Bronchial epithelial cell (primary cell): ENCODE data around the gene CNIH1. TPM values are rescaled to one million over a fixed set of nuclear protein-coding genes. Genes with fewer than 3 reads are reported as not detected.
"Not testable (repeated sequence)": the region's sequence is repeated elsewhere in the genome, so short reads cannot be mapped to it uniquely, and the experiment has no call there.

Experiments
- DNase-seq: peaks from one replicate; pipeline ENCODE4 v3.0.0-alpha.2; 2010; ENCODE audit warnings: low read depth
- FAIRE-seq: peaks from 2 replicates; lab custom pipeline; 2011; peaks lifted over from hg19 to GRCh38; lab: Jason Lieb, UNC
- H3K27me3 ChIP-seq: 2 replicates; pipeline ENCODE4 v1.5.1; 2011; ENCODE audit warnings: low read length; ENCODE audit not compliant: control insufficient read depth, insufficient read depth
- H3K36me3 ChIP-seq: 2 replicates; pipeline ENCODE4 v1.5.1; 2011; ENCODE audit warnings: low read length; ENCODE audit not compliant: control insufficient read depth, insufficient read depth
- H3K4me3 ChIP-seq: 2 replicates; pipeline ENCODE4 v1.5.1; 2011; ENCODE audit warnings: mild to moderate bottlenecking, low read depth, low read length, control low read depth
- CTCF ChIP-seq: IDR thresholded peaks from 2 replicates; pipeline ENCODE4 v1.5.1; 2011; ENCODE audit warnings: mild to moderate bottlenecking, moderate library complexity, low read length, control low read depth, inconsistent platforms; ENCODE audit not compliant: insufficient read depth, severe bottlenecking
- total RNA-seq: library from RNA; depleted of rRNA; stranded (reverse); fragments of >200 nt; gene quantifications from 2 replicates; pipeline ENCODE4 v1.2.1, GENCODE V29; 2014

The CNIH1 gene
- total RNA-seq, 1 donor from 2014 or later, result 125 TPM

GRCh38 chr14:54396183-54396492, 45.0 kb downstream of the CNIH1 start:
- FAIRE-seq (no peak), DNase-seq (no peak)
- no peak for TF ChIP-seq CTCF
- H3K36me3 ChIP-seq, result no peaks in the 10 kb centered on the region
- no peaks in the 10 kb centered on the region for H3K27me3 ChIP-seq
- peak overlapping the region; percentile 60 for H3K4me3 ChIP-seq

DNA sequence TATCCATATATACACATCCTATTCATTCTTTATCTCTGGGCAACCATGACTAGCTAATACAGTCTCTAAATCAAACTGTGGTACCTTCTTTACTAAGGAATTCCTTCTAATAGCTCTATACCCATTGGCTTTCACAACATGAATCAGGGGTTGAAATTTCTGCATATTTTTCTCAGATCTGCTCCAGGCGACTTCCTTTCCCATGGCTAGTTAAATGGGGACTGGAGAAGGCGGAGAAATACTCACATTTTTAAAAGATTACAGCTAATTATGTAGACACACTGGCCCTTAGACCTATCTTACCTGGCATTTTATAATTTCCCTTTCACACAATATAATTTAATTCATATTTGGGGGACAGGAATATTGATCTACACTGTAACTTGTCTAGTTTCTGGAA, 45.5 kb downstream of the CNIH1 start:
- DNase-seq (no peak), FAIRE-seq (no peak)
- no peaks in the 10 kb centered on the region for H3K36me3 ChIP-seq
- no peak for TF ChIP-seq CTCF
- no peaks in the 10 kb centered on the region for H3K27me3 ChIP-seq
- no peak overlapping the region for H3K4me3 ChIP-seq

GRCh38 chr14:54395284-54395683, 45.9 kb downstream of the CNIH1 start:
- TF ChIP-seq CTCF, result no peak
- DNase-seq (no peak), FAIRE-seq (no peak)
- Histone ChIP-seq H3K4me3 (no peak overlapping the region), H3K36me3 (no peaks in the 10 kb centered on the region), H3K27me3 (no peaks in the 10 kb centered on the region)

- DNase-seq (no peak), FAIRE-seq (no peak)
- no peaks in the 10 kb centered on the region for H3K27me3 ChIP-seq
- no peaks in the 10 kb centered on the region for H3K36me3 ChIP-seq
- no peak for TF ChIP-seq CTCF
- no peak overlapping the region for H3K4me3 ChIP-seq
Observed at GRCh38 chr14:54394596-54394995, 46.6 kb downstream of the CNIH1 start.

GRCh38 chr14:54392986-54393884, 47.9 kb downstream of the CNIH1 start:
- not testable (repeated sequence) for DNase-seq, H3K36me3 ChIP-seq, FAIRE-seq, H3K27me3 ChIP-seq
- H3K4me3 ChIP-seq, result peak overlapping the region; percentile 22

GRCh38 chr14:54392131-54392859, 48.9 kb downstream of the CNIH1 start:
- no peak for TF ChIP-seq CTCF
- DNase-seq (no peak), FAIRE-seq (no peak)
- H3K36me3 ChIP-seq, result no peaks in the 10 kb centered on the region
- H3K4me3 ChIP-seq, result no peak overlapping the region
- peaks cover 1% of the 10 kb centered on the region for H3K27me3 ChIP-seq
